GM18870 (cell line): ENCODE results near the gene CCDC152.
"Not testable (repeated sequence)": the region's sequence is repeated elsewhere in the genome, so short reads cannot be mapped to it uniquely, and the experiment has no call there.

Experiments used
- ATAC-seq: cut with Tn5 transposase; IDR thresholded peaks from one replicate; pipeline ENCODE4 v1.9.1; 2021; ENCODE audit warnings: moderate library complexity; ENCODE audit not compliant: unreplicated experiment

Gene CCDC152

GRCh38 chr5:42843675-42844292, 87.2 kb downstream of the CCDC152 start:
- ATAC-seq: no peak

DNA sequence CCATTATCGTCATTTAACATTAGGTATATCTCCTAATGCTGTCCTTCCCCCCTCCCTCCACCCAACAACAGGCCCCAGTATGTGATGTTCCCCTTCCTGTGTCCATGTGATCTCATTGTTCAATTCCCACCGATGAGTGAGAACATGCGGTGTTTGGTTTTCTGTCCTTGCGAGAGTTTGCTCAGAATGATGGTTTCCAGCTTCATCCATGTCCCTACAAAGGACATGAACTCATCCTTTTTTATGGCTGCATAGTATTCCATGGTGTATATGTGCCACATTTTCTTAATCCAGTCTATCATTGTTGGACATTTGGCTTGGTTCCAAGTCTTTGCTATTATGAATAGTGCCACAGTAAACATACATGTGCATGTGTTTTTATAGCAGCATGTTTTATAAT, 87.8 kb downstream of the CCDC152 start:
- not testable (repeated sequence) for ATAC-seq

GRCh38 chr5:42848545-42848944, 91.9 kb downstream of the CCDC152 start:
- ATAC-seq: no peak

DNA sequence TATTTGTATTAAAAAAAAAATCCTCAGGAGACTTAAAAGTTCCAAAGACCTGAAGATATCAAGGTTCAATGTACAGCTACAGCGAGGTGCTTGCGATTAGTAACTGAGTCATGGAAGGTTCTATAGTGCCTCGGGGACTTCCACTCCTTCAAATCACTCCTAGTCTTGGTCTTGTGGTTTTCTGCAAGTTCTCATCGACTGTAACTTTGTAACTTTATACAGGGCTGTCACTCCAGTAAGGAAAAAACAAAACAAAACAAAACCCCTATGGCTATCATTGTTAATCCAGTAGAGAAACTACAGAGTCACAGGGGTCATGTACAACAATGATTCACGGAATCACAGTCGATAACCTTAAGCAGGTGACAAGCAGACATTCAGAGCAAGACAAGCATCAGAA, 94.9 kb downstream of the CCDC152 start:
- no peak for ATAC-seq
